ENCODE measurements around the gene MRAP.

Gene MRAP

DNA sequence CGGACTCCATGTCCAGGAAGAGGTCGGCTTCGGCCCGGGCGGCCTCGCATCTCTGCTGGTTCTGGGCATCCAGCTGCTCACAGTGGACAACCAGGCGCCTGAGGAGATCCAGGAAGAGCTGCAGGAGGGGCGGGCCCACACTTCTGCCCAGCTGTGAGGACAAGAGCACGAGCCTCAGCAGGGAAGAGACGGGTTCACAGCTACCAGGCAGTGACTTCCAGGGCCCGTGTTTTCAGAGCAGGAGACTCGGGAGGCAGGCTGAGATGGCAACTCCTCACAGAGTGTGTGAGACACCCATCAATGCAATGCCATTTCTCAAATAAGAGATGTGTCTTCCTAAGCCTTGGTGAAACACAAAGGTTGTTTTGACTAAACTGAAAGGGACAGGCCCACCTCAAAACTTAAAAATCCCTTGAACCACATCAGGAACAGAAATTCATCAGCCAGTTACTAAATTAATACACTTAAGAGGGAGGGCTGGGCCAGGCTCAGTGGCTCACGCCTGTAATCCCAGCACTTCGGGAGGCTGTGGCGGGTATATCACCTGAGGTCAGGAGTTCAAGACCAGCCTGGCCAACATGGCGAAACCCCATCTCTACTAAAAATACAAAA lies 50.8 kb downstream of the MRAP start:
- DNase-seq (ENCODE audit: low read depth, low spot score) = no peak

GRCh38 chr21:32350211-32350980 lies 51.7 kb downstream of the MRAP start:
- no peak for DNase-seq (ENCODE audit: low read depth, low spot score)

DNA sequence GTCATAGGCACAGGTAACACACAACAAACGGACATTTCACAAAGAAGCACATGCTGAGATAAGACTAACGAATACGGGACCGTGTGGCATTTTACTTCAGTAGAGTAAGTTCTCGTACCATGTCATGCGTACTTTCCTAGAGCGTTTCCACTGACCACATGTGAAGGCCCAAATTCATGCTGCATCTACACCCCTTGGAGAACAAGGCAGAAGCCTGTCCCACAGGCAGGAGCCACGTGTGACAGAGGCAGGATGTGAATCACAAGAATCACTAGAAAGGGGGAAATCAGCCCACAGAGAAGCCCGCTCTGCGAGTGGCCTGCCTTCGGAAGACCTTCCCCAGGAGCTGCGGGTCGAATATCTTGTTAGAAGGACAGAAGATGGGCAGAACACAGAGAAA lies 52.3 kb downstream of the MRAP start:
- DNase-seq (ENCODE audit: low read depth, low spot score) = no peak

- DNase-seq (ENCODE audit: low read depth, low spot score) = no peak
Measured at GRCh38 chr21:32351428-32351827, 52.8 kb downstream of the MRAP start.

GRCh38 chr21:32352526-32352925 lies 53.9 kb downstream of the MRAP start:
- no peak for DNase-seq (ENCODE audit: low read depth, low spot score)

DNA sequence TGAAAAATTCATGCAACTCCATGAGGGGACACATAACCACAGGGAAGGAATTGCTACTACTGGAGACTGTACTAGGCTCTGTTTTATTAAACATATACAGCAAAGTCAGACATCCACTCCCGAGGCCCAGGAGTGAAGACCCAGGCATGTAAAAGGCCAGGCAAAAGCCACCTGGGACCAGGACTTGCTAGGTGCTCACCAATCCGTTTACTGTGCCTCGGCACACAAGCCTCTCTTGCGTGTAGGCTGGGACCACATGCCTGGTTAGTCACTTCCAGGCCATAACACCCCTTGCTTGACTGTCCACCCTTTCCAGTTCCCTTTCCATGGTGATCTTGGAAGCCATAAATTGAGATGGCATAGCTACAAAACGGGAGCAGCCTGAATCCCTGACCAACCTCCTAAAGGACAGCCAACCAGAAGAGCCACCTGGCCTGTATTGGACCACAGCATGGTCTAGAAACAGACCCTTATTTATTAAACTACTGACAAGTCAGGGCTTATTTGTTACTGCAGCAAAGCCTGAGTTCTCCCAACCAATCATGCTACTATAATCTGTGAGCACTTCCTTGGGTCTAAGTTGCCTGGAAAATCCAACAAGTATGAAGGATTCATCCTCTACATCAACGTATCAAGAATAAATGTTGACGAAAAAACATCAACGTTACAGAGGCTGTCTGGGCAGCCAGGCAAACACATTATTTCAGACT lies 54.5 kb downstream of the MRAP start:
- DNase-seq (ENCODE audit: low read depth, low spot score) = no peak

GRCh38 chr21:32356874-32357395 lies 58.3 kb downstream of the MRAP start:
- DNase-seq (ENCODE audit: low read depth, low spot score) = no peak

DNA sequence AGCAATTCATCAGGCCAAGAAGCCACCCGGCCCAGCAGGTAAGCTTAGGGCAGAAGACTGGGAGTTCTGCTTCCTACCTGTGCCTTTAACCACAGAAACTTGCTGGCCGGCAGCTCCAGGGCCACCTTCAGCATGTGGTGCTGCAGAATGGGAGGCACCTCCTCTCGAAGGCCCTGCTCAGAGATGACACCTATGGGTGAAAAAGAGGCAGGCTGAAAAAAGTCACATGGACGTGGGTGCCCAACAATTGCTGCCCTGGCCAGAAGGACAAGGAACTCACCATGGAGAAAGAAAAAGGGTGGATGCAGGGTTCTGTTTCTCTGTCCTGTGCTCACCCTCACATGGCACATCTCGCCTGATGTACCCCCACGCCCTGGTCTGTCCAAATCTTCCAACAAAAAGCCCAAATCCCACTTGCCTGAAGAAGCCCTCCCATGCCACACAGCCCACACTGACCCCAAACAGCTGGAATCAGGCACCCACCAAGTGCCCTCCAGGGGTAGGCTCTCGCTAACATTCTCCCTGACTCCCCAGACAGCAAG lies 61.1 kb downstream of the MRAP start:
- DNase-seq (ENCODE audit: low read depth, low spot score) = no peak

GRCh38 chr21:32360401-32360975 lies 61.8 kb downstream of the MRAP start:
- no peak for DNase-seq (ENCODE audit: low read depth, low spot score)

Data from activated CD4-positive, CD25-positive, alpha-beta regulatory T cell treated with anti-CD3 and anti-CD28 coated beads, Interleukin-2, amount 50 U/mL, for 16 hours (primary cell).